ENCODE results near the gene CNTN3.

Gene CNTN3

DNA sequence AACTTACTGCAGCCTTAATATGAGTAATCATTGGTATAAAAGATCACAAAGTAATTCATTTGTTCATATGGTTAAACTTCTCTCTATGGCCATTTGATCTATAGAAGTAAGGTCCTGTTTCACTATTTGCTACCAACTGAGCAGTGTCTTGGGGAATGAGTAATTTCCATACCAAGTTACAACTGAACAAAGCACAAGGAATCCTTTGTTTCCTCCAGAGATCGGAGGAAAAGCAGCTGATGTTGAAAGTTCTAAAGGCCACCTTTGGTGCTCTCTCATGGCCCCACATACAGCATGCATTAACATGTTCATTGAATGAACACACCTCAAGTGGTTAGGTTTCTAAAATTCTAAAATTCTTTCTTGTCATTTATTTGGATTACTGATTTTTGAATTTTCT is 7.1 kb upstream of the CNTN3 start:
- TF ChIP-seq CTCF (IDR thresholded peaks at IDR 0.05; ENCODE audit: insufficient read depth, low read length, missing control alignments): no peak
- no peak overlapping the region for H3K4me3 ChIP-seq (ENCODE audit: low read depth, low read length)
- no peak for DNase-seq (ENCODE audit: low read depth, low spot score)
- ChIA-PET POLR2A (no interaction called here), CTCF (no interaction called here)

GRCh38 chr3:74617776-74618175 is 3.3 kb upstream of the CNTN3 start:
- ChIA-PET CTCF (interaction anchor here (2.1 kb wide), 1 partner anchor 10 kb away, joined by 8 read pairs; no protein-coding TSS in a partner anchor), POLR2A (no interaction called here)
- no peak for TF ChIP-seq CTCF (IDR thresholded peaks at IDR 0.05; ENCODE audit: insufficient read depth, low read length, missing control alignments)

DNA sequence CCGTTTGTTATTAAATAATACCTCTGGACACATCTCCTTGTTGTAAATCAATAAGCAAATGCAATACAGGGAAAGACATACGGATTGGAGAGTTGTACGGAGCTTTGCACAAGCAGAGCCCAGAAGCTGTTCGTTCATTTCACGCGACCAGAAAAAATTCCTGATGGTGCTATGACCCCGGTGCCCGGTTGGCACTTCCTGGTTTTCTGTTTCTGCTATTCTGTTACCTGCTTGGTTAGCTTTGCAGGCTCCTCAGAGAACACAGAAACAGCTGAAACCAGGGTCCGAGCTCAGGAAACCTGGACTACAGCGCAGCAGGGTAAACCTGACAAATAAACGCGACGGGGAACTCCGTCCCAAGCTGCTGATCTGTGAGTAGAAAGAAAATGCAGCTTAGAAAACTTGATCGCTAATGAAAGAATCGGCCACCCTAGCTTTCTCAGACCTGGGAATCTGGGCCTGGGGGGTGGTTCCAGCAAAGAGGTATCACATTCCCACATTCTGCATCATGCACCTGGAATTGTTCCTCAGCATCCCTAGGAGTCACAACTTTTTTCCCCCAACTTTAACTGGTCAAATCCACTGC is 845 bp downstream of the CNTN3 start:
- POLR2A ChIA-PET: no interaction called here
- no peak for DNase-seq (ENCODE audit: low read depth, low spot score)
- CTCF ChIA-PET: interaction anchor here (0.8 to 1.5 kb wide), 5 partner anchors 15 to 347 kb away, joined by 3 to 5 read pairs (median 3); no protein-coding TSS in a partner anchor
- H3K4me3 ChIP-seq (ENCODE audit: low read depth, low read length): peak overlapping the region; percentile 69
- no peak for TF ChIP-seq CTCF (IDR thresholded peaks at IDR 0.05; ENCODE audit: insufficient read depth, low read length, missing control alignments)

More at GRCh38 chr3:74617776-74618175, 3.3 kb upstream of the CNTN3 start:
- no peak overlapping the region for H3K4me3 ChIP-seq (ENCODE audit: low read depth, low read length)
- no peak for DNase-seq (ENCODE audit: low read depth, low spot score)

DNA sequence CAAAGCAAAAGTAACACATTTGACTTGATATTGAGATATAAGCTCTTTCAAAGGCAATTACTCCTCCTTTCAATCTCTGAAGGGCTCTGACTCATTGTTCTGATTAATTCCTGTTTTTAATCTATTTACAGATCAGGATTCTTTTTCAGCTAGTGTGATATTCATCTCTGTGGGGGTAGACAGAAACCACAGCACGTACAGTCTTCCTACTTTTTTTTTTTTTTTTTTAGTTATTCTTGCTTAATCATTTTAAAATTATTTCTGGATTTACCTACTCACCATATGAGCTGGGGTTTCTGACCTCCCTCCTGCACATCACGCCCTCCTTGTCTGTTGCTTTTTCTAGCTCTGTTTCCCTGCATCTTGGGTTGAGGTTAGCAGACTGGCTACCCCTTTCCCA is 1.4 kb downstream of the CNTN3 start:
- CTCF ChIA-PET: interaction anchor here (0.8 to 1.5 kb wide), 5 partner anchors 15 to 346 kb away, joined by 3 to 5 read pairs (median 3); no protein-coding TSS in a partner anchor
- POLR2A ChIA-PET: no interaction called here
- H3K4me3 ChIP-seq (ENCODE audit: low read depth, low read length): peak overlapping the region; percentile 69
- no peak for DNase-seq (ENCODE audit: low read depth, low spot score)
- TF ChIP-seq CTCF (IDR thresholded peaks at IDR 0.05; ENCODE audit: insufficient read depth, low read length, missing control alignments): no peak

DNA sequence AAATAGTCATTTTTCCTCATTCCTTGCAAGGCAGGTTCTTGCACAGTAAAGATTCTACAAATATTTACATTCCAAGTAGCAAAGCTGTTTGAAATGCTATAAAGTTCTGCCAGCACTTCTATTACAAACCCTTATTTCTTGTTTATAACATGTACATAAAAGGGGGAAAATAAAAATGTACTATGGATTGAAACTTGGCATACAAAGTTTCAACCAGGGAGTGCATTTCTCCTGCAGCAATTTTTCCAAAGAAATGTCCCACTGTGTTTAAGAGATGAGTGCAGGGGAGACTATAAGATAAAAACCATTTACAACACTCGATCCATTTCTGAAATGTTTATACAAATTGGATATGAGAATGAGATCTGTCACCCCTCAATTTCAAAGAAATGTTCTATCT is 3.3 kb downstream of the CNTN3 start:
- no peak overlapping the region for H3K4me3 ChIP-seq (ENCODE audit: low read depth, low read length)
- TF ChIP-seq CTCF (IDR thresholded peaks at IDR 0.05; ENCODE audit: insufficient read depth, low read length, missing control alignments): no peak
- ChIA-PET CTCF (no interaction called here), POLR2A (no interaction called here)
- no peak for DNase-seq (ENCODE audit: low read depth, low spot score)

GRCh38 chr3:74607803-74608202 is 6.7 kb downstream of the CNTN3 start:
- no peak for TF ChIP-seq CTCF (IDR thresholded peaks at IDR 0.05; ENCODE audit: insufficient read depth, low read length, missing control alignments)
- POLR2A ChIA-PET: no interaction called here
- CTCF ChIA-PET: no interaction called here

More at GRCh38 chr3:74607803-74608202, 6.7 kb downstream of the CNTN3 start:
- H3K4me3 ChIP-seq (ENCODE audit: low read depth, low read length): no peak overlapping the region
- no peak for DNase-seq (ENCODE audit: low read depth, low spot score)
